H1 (cell line): ENCODE results near the gene DYDC1. TPM values are rescaled to one million over a fixed set of nuclear protein-coding genes. Genes with fewer than 3 reads are reported as not detected.

Experiments
- CREB1 ChIP-seq: IDR thresholded peaks from 2 replicates; pipeline ENCODE4 v1.6.1; 2012; ENCODE audit warnings: inconsistent platforms
- polyA plus RNA-seq, 7 experiments: library from polyadenylated mRNA; depleted of rRNA in 3 of 7; stranded (reverse) in 5 of 7; unstranded in 2 of 7; fragments of >200 nt in 5 of 7; fragments of 200-250 nt in 2 of 7; gene quantifications; 1 replicate in 5 of 7; 2 replicates in 1 of 7; 4 replicates in 1 of 7; pipeline versions ENCODE4 v1.2.1 to v1.2.3, GENCODE V29; 2011 to 2013; ENCODE audit warnings: missing spikeins in 2 of 7, mixed read lengths in 2 of 7
- total RNA-seq: library from RNA; stranded (reverse); fragmentation: NEBNext Ultra II Directional; extraction: Animal tissue kit (Norgen Biotek cat#: 25700); gene quantifications from 2 replicates; pipeline ENCODE4 v1.2.1, GENCODE V29; 2021
- TF ChIP-seq, protein P1 (sequence below): IDR thresholded peaks from 2 replicates; pipeline ENCODE4 v1.6.1; 2012; ENCODE audit warnings: low read length, inconsistent platforms

Gene DYDC1
- total and polyA plus RNA-seq, 2 of the 8 experiments (the other 6 are each of a cell fraction or from before 2014, with no cell fraction given), result not detected

DNA sequence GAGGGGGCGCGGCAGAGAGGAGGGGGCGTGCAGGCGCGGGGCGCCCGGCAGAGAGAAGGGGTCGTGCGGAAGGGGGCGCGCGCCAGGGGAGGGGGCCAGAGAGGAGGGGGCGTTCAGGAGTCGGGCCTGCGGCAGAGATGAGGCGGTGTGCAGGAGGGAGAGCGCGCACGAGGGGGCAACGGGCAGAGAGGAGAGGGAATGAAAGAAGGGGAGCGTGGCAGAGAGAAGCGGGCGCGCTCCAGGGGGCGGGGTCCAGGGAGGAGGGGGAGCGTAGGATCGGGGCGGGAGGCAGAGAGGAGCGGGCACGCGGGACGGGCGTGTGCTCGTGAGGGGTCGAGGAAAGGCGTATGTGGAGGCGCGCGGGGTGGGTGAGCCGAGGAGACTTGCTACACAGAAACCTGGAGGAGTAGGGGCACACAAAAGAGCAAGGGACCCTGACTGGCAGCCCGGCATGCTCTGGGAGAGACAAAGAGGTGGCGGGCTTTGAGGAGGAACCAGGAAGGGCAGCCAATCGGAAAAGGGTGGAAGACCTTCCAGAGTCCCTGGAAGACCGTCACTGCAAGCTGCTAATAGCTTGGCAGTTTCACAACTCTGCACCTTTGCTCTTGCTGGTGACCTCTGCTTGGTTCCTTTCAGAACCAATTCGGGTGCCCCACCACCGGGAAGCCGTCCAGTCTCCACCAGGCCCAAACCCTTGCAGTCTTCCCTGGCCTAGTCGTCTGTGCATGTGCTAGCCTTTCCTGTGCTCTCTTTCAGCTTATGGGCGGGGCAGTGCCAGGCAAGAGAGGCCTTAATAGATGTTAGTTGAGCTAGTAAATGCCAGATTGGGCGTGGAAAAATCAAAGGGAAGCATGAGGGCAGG is 665 bp upstream of the DYDC1 start (continued):
- TF ChIP-seq, protein P1, sequence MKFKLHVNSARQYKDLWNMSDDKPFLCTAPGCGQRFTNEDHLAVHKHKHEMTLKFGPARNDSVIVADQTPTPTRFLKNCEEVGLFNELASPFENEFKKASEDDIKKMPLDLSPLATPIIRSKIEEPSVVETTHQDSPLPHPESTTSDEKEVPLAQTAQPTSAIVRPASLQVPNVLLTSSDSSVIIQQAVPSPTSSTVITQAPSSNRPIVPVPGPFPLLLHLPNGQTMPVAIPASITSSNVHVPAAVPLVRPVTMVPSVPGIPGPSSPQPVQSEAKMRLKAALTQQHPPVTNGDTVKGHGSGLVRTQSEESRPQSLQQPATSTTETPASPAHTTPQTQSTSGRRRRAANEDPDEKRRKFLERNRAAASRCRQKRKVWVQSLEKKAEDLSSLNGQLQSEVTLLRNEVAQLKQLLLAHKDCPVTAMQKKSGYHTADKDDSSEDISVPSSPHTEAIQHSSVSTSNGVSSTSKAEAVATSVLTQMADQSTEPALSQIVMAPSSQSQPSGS, result no peak
- TF ChIP-seq CREB1, result no peak
